Epithelial cell of prostate (primary cell): ENCODE data around the gene DSCAML1.
"Not testable (repeated sequence)": the region's sequence is repeated elsewhere in the genome, so short reads cannot be mapped to it uniquely, and the experiment has no call there.

Experiments
- DNase-seq: peaks from one replicate; pipeline ENCODE4 v3.0.0-alpha.2; 2011; ENCODE audit warnings: low read depth, low spot score
- H3K27ac ChIP-seq: fragments of 450-650 bp; 2 replicates; pipeline ENCODE4 v1.5.1; 2017; ENCODE audit warnings: mild to moderate bottlenecking

DSCAML1 gene

GRCh38 chr11:117766576-117766975, 30.4 kb downstream of the DSCAML1 start:
- H3K27ac ChIP-seq, result no peak overlapping the region
- DNase-seq, result no peak

GRCh38 chr11:117766026-117766425, 31.0 kb downstream of the DSCAML1 start:
- no peak for DNase-seq
- H3K27ac ChIP-seq, result no peak overlapping the region

DNA sequence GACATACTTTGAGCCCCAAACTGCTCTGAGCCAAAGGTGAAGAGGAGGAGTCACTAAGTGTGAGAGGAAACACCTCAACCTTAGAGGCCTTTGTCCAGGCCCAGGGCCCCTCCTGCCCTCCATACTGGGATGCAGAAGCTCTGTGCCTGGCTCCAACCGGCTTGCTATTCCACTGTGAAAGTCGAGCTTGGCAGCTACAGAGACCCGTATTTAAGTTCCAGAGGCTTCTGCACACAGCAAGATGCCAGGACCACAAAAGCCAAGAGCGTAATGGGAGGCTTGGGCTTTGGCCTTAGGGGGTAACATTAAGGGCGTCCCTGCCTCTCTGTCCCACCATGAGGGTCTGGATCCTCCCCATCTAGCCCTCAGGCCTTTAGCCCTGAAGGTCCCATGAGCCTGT, 31.9 kb downstream of the DSCAML1 start:
- no peak for DNase-seq
- H3K27ac ChIP-seq, result no peak overlapping the region

DNA sequence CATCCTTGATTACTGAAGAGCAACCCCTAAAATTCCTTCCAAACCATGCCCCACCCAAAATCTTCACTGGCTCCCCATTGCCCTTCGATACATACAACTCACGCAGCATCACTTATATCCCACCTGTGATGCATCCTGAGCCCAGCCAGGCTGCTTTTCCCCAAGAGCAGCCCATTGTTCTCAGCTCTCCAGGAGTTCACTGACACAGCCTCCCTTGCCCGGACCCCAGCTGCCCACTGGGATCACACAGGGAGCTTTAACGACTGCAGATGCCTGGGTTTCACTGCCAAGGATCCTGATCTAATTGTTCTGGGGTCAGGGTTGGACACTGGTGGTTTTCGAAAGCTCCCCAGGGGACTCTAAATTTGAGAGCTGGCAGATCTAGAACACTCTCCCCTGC, 33.6 kb downstream of the DSCAML1 start:
- DNase-seq, result not testable (repeated sequence)

DNA sequence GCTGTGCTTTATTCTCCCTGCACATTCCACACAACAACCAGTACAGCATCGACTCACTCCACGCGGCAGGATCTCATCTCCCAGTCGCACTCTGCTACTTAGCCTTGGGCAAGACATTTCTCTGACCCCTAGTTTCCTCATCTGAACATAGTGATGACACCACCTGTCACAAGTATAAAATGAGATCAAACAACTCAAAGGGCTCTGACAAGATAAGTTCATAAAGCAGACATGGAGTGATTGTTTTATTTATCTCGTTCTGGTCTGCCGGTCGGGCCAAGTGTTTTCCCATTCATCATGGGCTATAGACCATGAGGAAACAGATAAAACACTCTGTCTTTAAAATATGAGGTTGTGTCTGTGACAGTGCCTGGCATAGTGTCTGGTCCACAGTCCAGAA, 35.0 kb downstream of the DSCAML1 start:
- DNase-seq, result no peak
- no peak overlapping the region for H3K27ac ChIP-seq

More for the DNA sequence above, 33.6 kb downstream of the DSCAML1 start:
- H3K27ac ChIP-seq, result not testable (repeated sequence)

DNA sequence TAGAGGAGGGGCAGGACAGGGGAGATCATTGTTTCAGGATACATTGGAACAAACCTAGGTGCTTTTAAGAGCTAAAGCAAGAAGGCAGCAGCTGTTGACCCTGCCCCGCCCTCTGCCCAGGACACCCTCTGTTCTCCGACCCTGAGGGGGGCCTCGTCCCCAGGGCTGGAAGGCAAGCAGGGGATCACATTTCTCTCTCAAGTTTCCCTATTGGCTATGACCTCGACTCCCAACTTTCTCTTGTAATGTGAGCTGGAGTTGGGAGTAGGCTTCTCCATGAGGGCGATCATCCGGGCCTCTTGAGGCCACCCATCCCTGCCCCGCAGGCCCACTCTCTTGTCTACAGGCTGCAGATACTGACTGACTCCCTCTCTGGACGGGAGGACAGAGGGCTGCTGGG, 37.7 kb downstream of the DSCAML1 start:
- no peak overlapping the region for H3K27ac ChIP-seq
- DNase-seq, result no peak

GRCh38 chr11:117754030-117754429, 43.0 kb downstream of the DSCAML1 start:
- H3K27ac ChIP-seq, result no peak overlapping the region
- no peak for DNase-seq

DNA sequence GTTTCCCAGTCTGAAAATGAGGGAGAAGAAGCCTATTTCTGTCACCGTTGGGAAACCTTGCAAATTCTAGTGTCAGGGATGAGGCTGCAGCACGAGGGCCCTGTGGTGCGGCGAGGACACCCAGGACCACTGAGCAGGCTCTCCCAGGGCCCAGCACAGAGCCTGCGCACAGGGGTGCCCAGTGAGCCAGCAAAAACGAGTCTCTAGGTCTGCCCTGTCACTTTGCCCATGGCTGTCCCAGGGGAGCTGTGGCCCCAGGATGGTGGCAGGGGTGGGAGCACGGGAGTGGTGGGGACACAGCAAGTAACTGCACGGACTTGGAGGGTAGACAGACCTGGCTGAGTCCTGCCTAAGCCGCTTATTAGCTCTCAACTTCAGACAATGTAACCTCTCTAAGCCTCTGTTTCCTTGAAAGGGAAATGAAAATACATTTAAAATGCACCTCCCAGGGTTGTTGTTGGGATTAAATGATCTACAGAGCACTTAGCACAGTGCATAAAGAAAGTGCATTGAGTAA, 44.2 kb downstream of the DSCAML1 start:
- no peak overlapping the region for H3K27ac ChIP-seq
- no peak for DNase-seq

GRCh38 chr11:117752071-117752470, 44.9 kb downstream of the DSCAML1 start:
- DNase-seq, result no peak
- H3K27ac ChIP-seq, result no peak overlapping the region

- DNase-seq, result no peak
- no peak overlapping the region for H3K27ac ChIP-seq
These were observed 45.9 kb downstream of the DSCAML1 start for GRCh38 chr11:117750916-117751662.

- DNase-seq, result no peak
- no peak overlapping the region for H3K27ac ChIP-seq
These were observed 46.7 kb downstream of the DSCAML1 start for GRCh38 chr11:117750357-117750756.

- DNase-seq, result no peak
- H3K27ac ChIP-seq, result no peak overlapping the region
These were observed 47.5 kb downstream of the DSCAML1 start for GRCh38 chr11:117749541-117749910.

DNA sequence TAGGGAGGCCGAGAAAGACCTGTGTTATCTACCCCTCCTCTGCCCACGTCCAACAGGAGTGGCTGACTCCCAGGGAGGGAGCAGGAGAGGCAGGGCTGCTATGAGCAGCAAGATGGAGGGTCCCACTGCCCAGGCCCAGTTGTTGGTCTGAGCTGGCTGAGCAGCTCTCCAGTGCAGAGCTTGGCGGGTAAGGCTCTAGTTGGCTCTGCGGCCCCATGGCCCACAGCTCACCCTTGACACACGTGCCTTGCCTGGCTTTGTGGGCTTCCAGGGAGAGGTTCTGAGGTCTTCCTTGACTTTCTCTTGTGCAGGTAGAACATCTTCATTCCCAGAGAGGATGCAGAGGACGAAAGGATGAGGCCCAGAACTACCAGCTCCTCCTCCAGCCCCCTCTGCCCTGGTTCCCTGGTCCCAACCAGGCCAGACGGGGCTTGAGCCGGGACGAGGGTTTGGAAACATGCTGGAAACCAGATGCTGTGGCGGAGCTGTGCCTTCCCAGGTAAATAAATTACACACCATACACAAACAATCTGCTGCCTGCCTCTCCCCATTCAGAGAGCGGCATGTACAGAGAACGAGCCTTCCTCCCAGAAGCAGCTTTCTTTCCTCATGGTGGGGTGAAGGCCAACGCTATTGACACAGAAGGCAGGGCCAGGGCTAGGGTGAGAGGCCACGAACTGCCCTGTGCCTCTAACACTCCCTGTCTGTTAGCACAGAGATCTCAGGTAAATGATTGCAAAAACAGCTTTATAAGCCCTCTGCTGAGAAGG, 48.1 kb downstream of the DSCAML1 start:
- DNase-seq, result no peak
- no peak overlapping the region for H3K27ac ChIP-seq

- no peak for DNase-seq
- no peak overlapping the region for H3K27ac ChIP-seq
These were observed 49.1 kb downstream of the DSCAML1 start for GRCh38 chr11:117747892-117748291.

DNA sequence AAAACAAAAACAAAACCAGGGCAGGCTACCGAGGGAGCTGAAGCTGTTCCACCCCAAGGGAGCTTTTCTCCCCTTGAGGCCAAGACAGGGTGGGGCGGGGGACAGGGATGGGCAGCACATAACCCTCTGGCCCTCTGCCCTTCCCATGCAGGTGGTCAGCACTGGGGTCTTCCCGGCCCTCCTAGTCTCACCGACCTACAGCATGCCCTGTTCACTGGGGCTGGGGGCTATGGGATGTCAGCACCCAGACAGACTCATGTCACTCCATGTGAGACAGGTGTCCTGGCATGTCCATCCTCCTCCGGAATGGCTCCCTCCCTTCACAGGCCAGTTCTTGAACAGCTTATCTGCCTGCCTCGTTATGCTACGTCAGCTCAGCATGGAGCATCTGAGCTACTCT, 51.7 kb downstream of the DSCAML1 start:
- DNase-seq, result no peak
- H3K27ac ChIP-seq, result no peak overlapping the region

DNA sequence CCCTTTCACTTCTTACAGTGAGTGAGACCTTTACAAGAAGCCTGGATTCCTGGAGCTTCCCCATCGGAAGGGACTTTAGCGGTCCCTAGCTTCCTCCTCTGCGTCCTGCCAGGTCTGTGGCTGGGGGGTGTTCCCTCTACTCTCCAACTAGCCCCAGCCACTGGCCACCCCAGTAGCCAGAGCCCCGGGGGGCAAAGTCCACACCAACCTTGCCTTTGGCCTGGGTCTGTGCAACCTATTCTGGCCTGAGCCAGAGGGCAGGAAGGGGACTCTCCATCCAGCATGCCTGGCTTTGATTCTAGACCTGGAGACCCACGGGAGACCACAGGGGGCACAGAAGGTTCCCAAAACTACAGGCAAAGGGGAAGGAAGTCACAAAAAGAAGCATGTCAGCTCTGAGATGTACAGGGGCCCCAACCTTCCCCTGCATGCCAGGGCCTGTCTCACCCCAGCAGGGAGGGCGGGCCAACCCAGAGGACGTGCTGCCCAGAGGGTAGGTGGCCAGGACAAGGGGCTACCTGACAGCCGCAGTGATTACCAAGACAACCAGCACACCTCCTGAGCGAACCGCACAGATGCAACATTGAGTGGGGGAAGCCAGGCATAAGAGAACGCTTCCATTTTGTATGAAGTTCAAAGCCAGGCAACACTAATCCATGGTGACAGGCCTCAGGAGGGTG, 52.4 kb downstream of the DSCAML1 start:
- no peak for DNase-seq
- H3K27ac ChIP-seq, result no peak overlapping the region

DNA sequence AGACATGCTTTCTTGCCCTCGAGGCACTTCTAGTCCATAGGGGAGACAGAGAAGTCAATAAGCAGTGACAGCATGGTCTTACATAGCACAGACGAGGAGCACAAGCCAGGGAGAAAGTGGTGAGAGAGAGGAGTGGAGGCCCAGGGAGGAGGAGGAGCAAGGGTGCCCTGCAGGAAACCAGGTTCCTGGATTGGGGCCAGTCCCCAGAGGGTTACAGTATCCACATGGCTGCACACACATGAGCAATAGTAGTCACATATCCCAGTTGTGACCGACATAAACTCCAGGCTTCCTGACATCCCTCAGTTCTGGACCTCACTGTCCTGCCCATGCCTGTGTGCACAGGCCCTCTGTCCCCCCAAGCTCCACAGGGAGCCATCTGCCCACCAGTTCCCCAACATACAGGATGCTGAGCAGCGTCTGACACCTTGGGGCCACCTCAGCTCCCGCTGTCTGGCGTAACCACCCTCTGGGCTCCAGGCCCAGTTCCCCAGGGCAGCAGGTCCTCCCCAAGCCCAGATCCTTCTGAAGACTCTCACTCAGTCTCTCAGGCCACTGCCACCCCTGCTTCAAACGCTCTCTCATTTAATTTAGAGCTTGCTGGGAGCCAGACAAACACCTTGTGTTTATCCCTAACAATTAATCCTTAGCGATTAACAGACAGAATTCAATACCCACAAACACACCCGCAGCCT, 53.7 kb downstream of the DSCAML1 start:
- DNase-seq, result no peak
- no peak overlapping the region for H3K27ac ChIP-seq

- no peak overlapping the region for H3K27ac ChIP-seq
- no peak for DNase-seq
These were observed 58.6 kb downstream of the DSCAML1 start for GRCh38 chr11:117738246-117738957.

GRCh38 chr11:117735350-117735977, 61.6 kb downstream of the DSCAML1 start:
- no peak overlapping the region for H3K27ac ChIP-seq
- DNase-seq, result no peak
